ENCODE measurements around the gene RELT.

Gene RELT

GRCh38 chr11:73439002-73439843 lies 63.0 kb downstream of the RELT start:
- DNase-seq = no peak

GRCh38 chr11:73445980-73446379 lies 69.8 kb downstream of the RELT start:
- peak; percentile 46 for DNase-seq

- DNase-seq = no peak
Observed at GRCh38 chr11:73446766-73447165, 70.6 kb downstream of the RELT start.
